Activated effector memory CD4-positive, alpha-beta T cell treated with Interleukin-2 at 50 U/mL for 16 hours (primary cell): ENCODE measurements around the gene RASSF1.

ENCODE experiments used
- DNase-seq: peaks from one replicate; pipeline ENCODE4 v3.0.0-alpha.2; 2020

The RASSF1 gene

GRCh38 chr3:50340448-50341329 lies at the start of gene RASSF1:
Gene RASSF1, minus strand, starts transcription at chr3:50340836. Its CDS starts 31 bp downstream, at chr3:50340805.
- peak; percentile 55 for DNase-seq

GRCh38 chr3:50389414-50389767 lies 48.8 kb upstream of the RASSF1 start:
- DNase-seq, result no peak

GRCh38 chr3:50388720-50389413 lies 48.2 kb upstream of the RASSF1 start:
- no peak for DNase-seq

GRCh38 chr3:50388016-50388719 lies 47.5 kb upstream of the RASSF1 start:
- no peak for DNase-seq

- no peak for DNase-seq
Observed at GRCh38 chr3:50385754-50386153, 45.1 kb upstream of the RASSF1 start.

GRCh38 chr3:50383750-50384149 lies 43.1 kb upstream of the RASSF1 start:
- DNase-seq, result no peak

- DNase-seq, result no peak
Observed at GRCh38 chr3:50382722-50383121, 42.1 kb upstream of the RASSF1 start.

- DNase-seq, result no peak
Observed at GRCh38 chr3:50381383-50381782, 40.7 kb upstream of the RASSF1 start.

GRCh38 chr3:50380405-50381085 lies 39.9 kb upstream of the RASSF1 start:
- DNase-seq, result no peak

GRCh38 chr3:50378757-50379156 lies 38.1 kb upstream of the RASSF1 start:
- DNase-seq, result no peak

GRCh38 chr3:50378024-50378423 lies 37.4 kb upstream of the RASSF1 start:
- no peak for DNase-seq

- no peak for DNase-seq
Observed at GRCh38 chr3:50375258-50375931, 34.8 kb upstream of the RASSF1 start.

GRCh38 chr3:50374363-50375257 lies 34.0 kb upstream of the RASSF1 start:
- DNase-seq, result no peak

- DNase-seq, result no peak
Observed at GRCh38 chr3:50373146-50374051, 32.8 kb upstream of the RASSF1 start.

- no peak for DNase-seq
Observed at GRCh38 chr3:50372349-50372748, 31.7 kb upstream of the RASSF1 start.

- DNase-seq, result no peak
Observed at GRCh38 chr3:50371133-50371685, 30.6 kb upstream of the RASSF1 start.

- DNase-seq, result no peak
Observed at GRCh38 chr3:50370594-50370993, 30.0 kb upstream of the RASSF1 start.

GRCh38 chr3:50369012-50369670 lies 28.5 kb upstream of the RASSF1 start:
- no peak for DNase-seq

GRCh38 chr3:50365842-50366220 lies 25.2 kb upstream of the RASSF1 start:
- no peak for DNase-seq
